Measurements from ENCODE around the gene NBAS.

The NBAS gene

GRCh38 chr2:15287447-15288184 lies 273.5 kb downstream of the NBAS start:
- no peaks in the 10 kb centered on the region for H3K27me3 ChIP-seq (ENCODE audit: low read length)
- H3K4me2 ChIP-seq (ENCODE audit: low read depth, low read length, poor library complexity, severe bottlenecking): no peak overlapping the region

GRCh38 chr2:15284614-15285013 lies 276.5 kb downstream of the NBAS start:
- no peaks in the 10 kb centered on the region for H3K9me3 ChIP-seq (ENCODE audit: insufficient read depth, low read length)
- H3K36me3 ChIP-seq (ENCODE audit: low read length): no peaks in the 10 kb centered on the region
- no peak for TF ChIP-seq EZH2phosphoT487 (conservative IDR thresholded peaks at IDR 0.05; ENCODE audit: low read length)
- no peak for TF ChIP-seq CTCF (IDR thresholded peaks at IDR 0.05; ENCODE audit: insufficient read depth, low read length, poor library complexity, severe bottlenecking)
- no peak overlapping the region for H2AFZ ChIP-seq (ENCODE audit: low read depth, low read length, severe bottlenecking)
- H3K27me3 ChIP-seq (ENCODE audit: low read length): no peaks in the 10 kb centered on the region
- no peak overlapping the region for H3K4me3 ChIP-seq (ENCODE audit: insufficient read depth, low read length, poor library complexity, severe bottlenecking)
- no peak overlapping the region for H3K27ac ChIP-seq (ENCODE audit: low read depth, low read length)
- H3K79me2 ChIP-seq (ENCODE audit: insufficient read depth, low read length): no peaks in the 10 kb centered on the region
- no peak overlapping the region for H3K9ac ChIP-seq (ENCODE audit: low read length)
- no peaks in the 10 kb centered on the region for H3F3A ChIP-seq (ENCODE audit: insufficient read depth)
- H4K20me1 ChIP-seq (ENCODE audit: low read depth, low read length): no peaks in the 10 kb centered on the region
- no peaks in the 10 kb centered on the region for H3K9me2 ChIP-seq (replicated peaks; ENCODE audit: insufficient read depth, low read length)
- H3K4me2 ChIP-seq (ENCODE audit: low read depth, low read length, poor library complexity, severe bottlenecking): no peak overlapping the region

More at GRCh38 chr2:15287447-15288184, 273.5 kb downstream of the NBAS start:
- no peaks in the 10 kb centered on the region for H4K20me1 ChIP-seq (ENCODE audit: low read depth, low read length)
- no peaks in the 10 kb centered on the region for H3F3A ChIP-seq (ENCODE audit: insufficient read depth)
- H3K36me3 ChIP-seq (ENCODE audit: low read length): 0 out of 2 replicates have a peak, but pooled peaks cover 4% of the 10 kb centered on the region
- TF ChIP-seq CTCF (IDR thresholded peaks at IDR 0.05; ENCODE audit: insufficient read depth, low read length, poor library complexity, severe bottlenecking): no peak
- TF ChIP-seq EZH2phosphoT487 (conservative IDR thresholded peaks at IDR 0.05; ENCODE audit: low read length): no peak
- H3K9me2 ChIP-seq (replicated peaks; ENCODE audit: insufficient read depth, low read length): no peaks in the 10 kb centered on the region
- no peak overlapping the region for H3K9ac ChIP-seq (ENCODE audit: low read length)
- H3K79me2 ChIP-seq (ENCODE audit: insufficient read depth, low read length): no peaks in the 10 kb centered on the region
- no peak overlapping the region for H2AFZ ChIP-seq (ENCODE audit: low read depth, low read length, severe bottlenecking)
- H3K4me3 ChIP-seq (ENCODE audit: insufficient read depth, low read length, poor library complexity, severe bottlenecking): no peak overlapping the region
- H3K27ac ChIP-seq (ENCODE audit: low read depth, low read length): no peak overlapping the region
- no peaks in the 10 kb centered on the region for H3K9me3 ChIP-seq (ENCODE audit: insufficient read depth, low read length)

- Histone ChIP-seq H3K9ac (ENCODE audit: low read length) (no peak overlapping the region), H3K4me2 (ENCODE audit: low read depth, low read length, poor library complexity, severe bottlenecking) (no peak overlapping the region), H3K4me3 (ENCODE audit: insufficient read depth, low read length, poor library complexity, severe bottlenecking) (no peak overlapping the region), H3K9me2 (replicated peaks; ENCODE audit: insufficient read depth, low read length) (no peaks in the 10 kb centered on the region), H4K20me1 (ENCODE audit: low read depth, low read length) (no peaks in the 10 kb centered on the region), H3K9me3 (ENCODE audit: insufficient read depth, low read length) (no peaks in the 10 kb centered on the region), H3K27ac (ENCODE audit: low read depth, low read length) (no peak overlapping the region), H2AFZ (ENCODE audit: low read depth, low read length, severe bottlenecking) (no peak overlapping the region), H3K79me2 (ENCODE audit: insufficient read depth, low read length) (no peaks in the 10 kb centered on the region), H3K27me3 (ENCODE audit: low read length) (no peaks in the 10 kb centered on the region), H3F3A (ENCODE audit: insufficient read depth) (no peaks in the 10 kb centered on the region), H3K36me3 (ENCODE audit: low read length) (no peaks in the 10 kb centered on the region)
- no peak for TF ChIP-seq CTCF (IDR thresholded peaks at IDR 0.05; ENCODE audit: insufficient read depth, low read length, poor library complexity, severe bottlenecking)
- TF ChIP-seq EZH2phosphoT487 (conservative IDR thresholded peaks at IDR 0.05; ENCODE audit: low read length): no peak
Measured at GRCh38 chr2:15281681-15282080, 279.5 kb downstream of the NBAS start.

Measured in SU-DHL-6 (cell line).